SK-N-MC (cell line): Measurements from ENCODE around the gene B3GNT7.

ENCODE experiments used
- DNase-seq: peaks from one replicate; pipeline ENCODE4 v3.0.0-alpha.2; 2011; ENCODE audit warnings: low read depth, low spot score
- H3K27ac ChIP-seq: fragments of 200-600 bp; sonication (generic); 2 replicates; pipeline ENCODE4 v1.5.1; 2016; ENCODE audit warnings: mixed run types
- H3K36me3 ChIP-seq: fragments of 200-600 bp; sonication (generic); 2 replicates; pipeline ENCODE4 v1.6.1; 2017; ENCODE audit warnings: antibody characterized with exemption, low read length, mixed read lengths; ENCODE audit not compliant: insufficient read depth
- H3K4me3 ChIP-seq: fragments of 200-600 bp; sonication (generic); 2 replicates; pipeline ENCODE4 v1.5.1; 2016
- H3K9ac ChIP-seq: fragments of 200-600 bp; sonication (generic); 2 replicates; pipeline ENCODE4 v1.8.0; 2017; ENCODE audit warnings: mixed run types, mixed read lengths; ENCODE audit not compliant: insufficient read length
- H3K9me3 ChIP-seq: fragments of 200-600 bp; sonication (generic); 2 replicates; pipeline ENCODE4 v1.6.1; 2017; ENCODE audit warnings: low read depth, mild to moderate bottlenecking, antibody characterized with exemption, low read length, moderate library complexity, mixed read lengths
- EZH2 ChIP-seq: fragments of 200-600 bp; sonication (generic); IDR thresholded peaks from one replicate; pipeline ENCODE4 v1.6.1; 2017; ENCODE audit warnings: antibody characterized with exemption
- FOXP2 ChIP-seq: optimal IDR thresholded peaks from 2 replicates; pipeline ENCODE3; 2011; ENCODE audit warnings: mild to moderate bottlenecking, moderate library complexity; ENCODE audit not compliant: insufficient read depth; ENCODE audit errors: extremely low read length, control extremely low read depth
- POLR2AphosphoS5 ChIP-seq: IDR thresholded peaks from 2 replicates; pipeline ENCODE4 v1.6.1; 2012; ENCODE audit warnings: mild to moderate bottlenecking, low read depth, low read length, borderline replicate concordance

B3GNT7 gene

GRCh38 chr2:231355508-231356465, 39.7 kb upstream of the B3GNT7 start:
- Histone ChIP-seq H3K4me3 (no peak overlapping the region), H3K27ac (no peak overlapping the region), H3K36me3 (no peaks in the 10 kb centered on the region), H3K9ac (no peak overlapping the region), H3K9me3 (no peaks in the 10 kb centered on the region)
- DNase-seq, result no peak
- TF ChIP-seq EZH2, result no peak
- no peak for TF ChIP-seq FOXP2
- TF ChIP-seq POLR2AphosphoS5, result no peak

- Histone ChIP-seq H3K36me3 (no peaks in the 10 kb centered on the region), H3K9ac (no peak overlapping the region), H3K9me3 (no peaks in the 10 kb centered on the region), H3K4me3 (no peak overlapping the region), H3K27ac (no peak overlapping the region)
- TF ChIP-seq POLR2AphosphoS5 (no peak), FOXP2 (no peak), EZH2 (no peak)
- no peak for DNase-seq
Measured at GRCh38 chr2:231356466-231356844, 39.1 kb upstream of the B3GNT7 start.

GRCh38 chr2:231357048-231357447, 38.5 kb upstream of the B3GNT7 start:
- Histone ChIP-seq H3K4me3 (no peak overlapping the region), H3K27ac (no peak overlapping the region), H3K9me3 (no peaks in the 10 kb centered on the region), H3K36me3 (no peaks in the 10 kb centered on the region), H3K9ac (no peak overlapping the region)
- TF ChIP-seq EZH2 (no peak), POLR2AphosphoS5 (no peak), FOXP2 (no peak)
- no peak for DNase-seq

GRCh38 chr2:231357931-231358330, 37.6 kb upstream of the B3GNT7 start:
- Histone ChIP-seq H3K9ac (no peak overlapping the region), H3K27ac (no peak overlapping the region), H3K36me3 (no peaks in the 10 kb centered on the region), H3K4me3 (no peak overlapping the region), H3K9me3 (no peaks in the 10 kb centered on the region)
- TF ChIP-seq EZH2 (no peak), POLR2AphosphoS5 (no peak), FOXP2 (no peak)
- no peak for DNase-seq

- no peaks in the 10 kb centered on the region for H3K9me3 ChIP-seq
- H3K27ac ChIP-seq, result no peak overlapping the region
- no peak overlapping the region for H3K9ac ChIP-seq
- no peak for DNase-seq
- no peaks in the 10 kb centered on the region for H3K36me3 ChIP-seq
- no peak for TF ChIP-seq POLR2AphosphoS5
- no peak for TF ChIP-seq FOXP2
- TF ChIP-seq EZH2, result no peak
- H3K4me3 ChIP-seq, result no peak overlapping the region
Measured at GRCh38 chr2:231359441-231359840, 36.1 kb upstream of the B3GNT7 start.

GRCh38 chr2:231359948-231360347, 35.6 kb upstream of the B3GNT7 start:
- Histone ChIP-seq H3K36me3 (no peaks in the 10 kb centered on the region), H3K4me3 (no peak overlapping the region), H3K9ac (no peak overlapping the region), H3K27ac (no peak overlapping the region), H3K9me3 (no peaks in the 10 kb centered on the region)
- no peak for DNase-seq
- TF ChIP-seq POLR2AphosphoS5 (no peak), EZH2 (no peak), FOXP2 (no peak)

- Histone ChIP-seq H3K9ac (no peak overlapping the region), H3K27ac (no peak overlapping the region), H3K9me3 (no peaks in the 10 kb centered on the region), H3K4me3 (no peak overlapping the region), H3K36me3 (no peaks in the 10 kb centered on the region)
- no peak for TF ChIP-seq EZH2
- no peak for TF ChIP-seq FOXP2
- TF ChIP-seq POLR2AphosphoS5, result no peak
- DNase-seq, result no peak
Measured at GRCh38 chr2:231360401-231360800, 35.1 kb upstream of the B3GNT7 start.

- Histone ChIP-seq H3K27ac (no peak overlapping the region), H3K36me3 (no peaks in the 10 kb centered on the region), H3K9me3 (no peaks in the 10 kb centered on the region), H3K4me3 (no peak overlapping the region), H3K9ac (no peak overlapping the region)
- TF ChIP-seq FOXP2, result no peak
- no peak for TF ChIP-seq EZH2
- TF ChIP-seq POLR2AphosphoS5, result no peak
- no peak for DNase-seq
Measured at GRCh38 chr2:231360881-231361371, 34.6 kb upstream of the B3GNT7 start.
